Type B pancreatic cell (in vitro differentiated cells): ENCODE data around the gene BCAS3. TPM values are rescaled to one million over a fixed set of nuclear protein-coding genes. Genes with fewer than 3 reads are reported as not detected.

Experiments used
- DNase-seq: peaks from one replicate; pipeline ENCODE4 v3.0.0; 2021; ENCODE audit warnings: mixed read lengths; ENCODE audit not compliant: unreplicated experiment; ENCODE audit errors: extremely low spot score
- H3K27ac Mint-ChIP-seq: 2 replicates; pipeline ENCODE4 v1.8.0; 2021; ENCODE audit warnings: mild to moderate bottlenecking, mixed read lengths
- H3K27me3 Mint-ChIP-seq: 2 replicates; pipeline ENCODE4 v1.8.0; 2021; ENCODE audit warnings: mixed read lengths
- H3K36me3 Mint-ChIP-seq: 2 replicates; pipeline ENCODE4 v1.8.0; 2021; ENCODE audit warnings: mixed read lengths
- H3K4me1 Mint-ChIP-seq: one replicate; pipeline ENCODE4 v1.8.0; 2021; ENCODE audit warnings: mixed read lengths; ENCODE audit not compliant: unreplicated experiment
- H3K4me3 Mint-ChIP-seq: 2 replicates; pipeline ENCODE4 v1.8.0; 2021; ENCODE audit warnings: mild to moderate bottlenecking, mixed read lengths
- H3K9me3 Mint-ChIP-seq: 2 replicates; pipeline ENCODE4 v1.8.0; 2021; ENCODE audit warnings: mixed read lengths
- CTCF ChIP-seq: fragments of 200-600 bp; sonication (generic); conservative IDR thresholded peaks from 2 replicates; pipeline ENCODE4 v1.5.0; 2021; ENCODE audit warnings: antibody characterized with exemption, mild to moderate bottlenecking
- total RNA-seq: library from RNA; stranded (reverse); gene quantifications from 2 replicates; pipeline ENCODE4 v1.2.1, GENCODE V29; 2021; ENCODE audit warnings: low replicate concordance

Gene BCAS3
- total RNA-seq, 1 donor from 2014 or later, result 23.0 TPM

- H3K9me3 Mint-ChIP-seq, result no peaks in the 10 kb centered on the region
- TF ChIP-seq CTCF, result no peak
- H3K4me1 Mint-ChIP-seq, result peaks cover 11% of the 10 kb centered on the region
- peaks cover 24% of the 10 kb centered on the region for H3K36me3 Mint-ChIP-seq
- no peak for DNase-seq
- H3K27ac Mint-ChIP-seq, result no peak overlapping the region
- H3K4me3 Mint-ChIP-seq, result no peak overlapping the region
- H3K27me3 Mint-ChIP-seq, result no peaks in the 10 kb centered on the region
Observed at GRCh38 chr17:60637683-60638082, 40.0 kb upstream of the BCAS3 start.

GRCh38 chr17:60639019-60639330 is 38.7 kb upstream of the BCAS3 start:
- H3K4me3 Mint-ChIP-seq, result no peak overlapping the region
- H3K9me3 Mint-ChIP-seq, result no peaks in the 10 kb centered on the region
- no peak for TF ChIP-seq CTCF
- DNase-seq, result no peak
- H3K27me3 Mint-ChIP-seq, result no peaks in the 10 kb centered on the region
- H3K27ac Mint-ChIP-seq, result no peak overlapping the region
- H3K4me1 Mint-ChIP-seq, result peaks cover 11% of the 10 kb centered on the region
- H3K36me3 Mint-ChIP-seq, result peaks cover 19% of the 10 kb centered on the region

- H3K36me3 Mint-ChIP-seq, result peaks cover 19% of the 10 kb centered on the region
- H3K27ac Mint-ChIP-seq, result no peak overlapping the region
- no peak for DNase-seq
- H3K4me3 Mint-ChIP-seq, result no peak overlapping the region
- H3K27me3 Mint-ChIP-seq, result no peaks in the 10 kb centered on the region
- H3K4me1 Mint-ChIP-seq, result peaks cover 11% of the 10 kb centered on the region
- TF ChIP-seq CTCF, result peak; percentile 68
- H3K9me3 Mint-ChIP-seq, result no peaks in the 10 kb centered on the region
Observed at GRCh38 chr17:60640503-60640902, 37.1 kb upstream of the BCAS3 start.

- Mint-ChIP-seq H3K27ac (no peak overlapping the region), H3K36me3 (peaks cover 14% of the 10 kb centered on the region), H3K9me3 (no peaks in the 10 kb centered on the region), H3K27me3 (no peaks in the 10 kb centered on the region), H3K4me1 (peaks cover 11% of the 10 kb centered on the region), H3K4me3 (no peak overlapping the region)
- no peak for TF ChIP-seq CTCF
- no peak for DNase-seq
Observed at GRCh38 chr17:60641126-60641525, 36.5 kb upstream of the BCAS3 start.

GRCh38 chr17:60641810-60642220 is 35.8 kb upstream of the BCAS3 start:
- TF ChIP-seq CTCF, result peak; percentile 77
- Mint-ChIP-seq H3K4me1 (peaks cover 11% of the 10 kb centered on the region), H3K36me3 (peaks cover 10% of the 10 kb centered on the region), H3K4me3 (no peak overlapping the region), H3K27ac (no peak overlapping the region), H3K9me3 (no peaks in the 10 kb centered on the region), H3K27me3 (no peaks in the 10 kb centered on the region)
- DNase-seq, result no peak

GRCh38 chr17:60645918-60646523 is 31.6 kb upstream of the BCAS3 start:
- Mint-ChIP-seq H3K27ac (no peak overlapping the region), H3K4me1 (peaks cover 6% of the 10 kb centered on the region), H3K36me3 (peaks cover 19% of the 10 kb centered on the region), H3K27me3 (no peaks in the 10 kb centered on the region), H3K4me3 (no peak overlapping the region), H3K9me3 (no peaks in the 10 kb centered on the region)
- TF ChIP-seq CTCF, result no peak
- DNase-seq, result no peak
